ES-I3 (cell line): Measurements from ENCODE around the gene PALM.

Source experiments
- H3K36me3 ChIP-seq: 2 replicates; pipeline ENCODE4 v1.6.1; 2013; ENCODE audit warnings: mild to moderate bottlenecking, low read length, control low read depth, moderate library complexity; ENCODE audit not compliant: insufficient read depth
- H3K4me1 ChIP-seq: 2 replicates; pipeline ENCODE4 v1.6.1; 2013; ENCODE audit warnings: mild to moderate bottlenecking, control low read depth, low read length; ENCODE audit not compliant: insufficient read depth
- H3K9ac ChIP-seq: 2 replicates; pipeline ENCODE4 v1.6.1; 2013; ENCODE audit warnings: low read depth, mild to moderate bottlenecking, low read length, moderate library complexity
- H3K9me3 ChIP-seq: 2 replicates; pipeline ENCODE4 v1.6.1; 2013; ENCODE audit warnings: mild to moderate bottlenecking, low read length, moderate library complexity; ENCODE audit not compliant: control insufficient read depth, insufficient read depth

Gene PALM

DNA sequence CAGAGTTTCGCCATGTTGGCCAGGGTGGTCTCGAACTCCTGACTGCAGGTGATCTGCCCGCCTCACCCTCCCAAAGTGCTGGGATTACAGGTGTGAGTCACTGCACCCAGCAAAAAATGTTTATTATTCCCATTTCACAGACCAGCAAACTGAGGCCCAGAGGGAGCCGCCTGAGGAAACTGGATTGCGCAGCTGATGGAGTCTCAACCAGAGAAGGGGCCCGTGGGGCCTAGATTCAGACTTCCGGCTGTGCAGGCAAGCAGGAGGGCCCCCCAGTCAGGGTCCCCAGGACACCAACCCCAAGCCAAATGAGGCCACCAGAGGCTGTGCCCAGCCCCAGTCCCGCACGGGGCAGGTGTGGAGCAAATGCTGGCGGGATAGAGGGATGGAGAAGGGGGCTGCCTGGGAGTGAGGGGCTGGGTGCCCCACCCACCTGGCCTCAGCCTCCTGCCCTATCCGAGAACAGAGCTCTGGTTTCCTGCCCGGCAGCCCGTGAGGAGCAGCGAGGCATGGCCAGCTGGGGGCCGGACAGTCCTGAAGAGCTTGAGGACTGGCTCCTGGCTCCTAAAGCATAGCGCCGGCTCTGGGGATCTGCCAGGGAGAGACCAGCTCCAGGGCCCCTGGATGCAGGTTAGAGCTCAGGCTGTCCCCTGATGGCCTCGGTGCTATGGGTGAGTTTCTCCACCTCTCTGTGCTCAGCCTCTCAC, 64.1 kb downstream of the PALM start:
- H3K4me1 ChIP-seq: 0 out of 2 replicates have a peak, but pooled peaks cover 2% of the 10 kb centered on the region
- no peak overlapping the region for H3K9ac ChIP-seq
- no peaks in the 10 kb centered on the region for H3K36me3 ChIP-seq
- no peaks in the 10 kb centered on the region for H3K9me3 ChIP-seq

DNA sequence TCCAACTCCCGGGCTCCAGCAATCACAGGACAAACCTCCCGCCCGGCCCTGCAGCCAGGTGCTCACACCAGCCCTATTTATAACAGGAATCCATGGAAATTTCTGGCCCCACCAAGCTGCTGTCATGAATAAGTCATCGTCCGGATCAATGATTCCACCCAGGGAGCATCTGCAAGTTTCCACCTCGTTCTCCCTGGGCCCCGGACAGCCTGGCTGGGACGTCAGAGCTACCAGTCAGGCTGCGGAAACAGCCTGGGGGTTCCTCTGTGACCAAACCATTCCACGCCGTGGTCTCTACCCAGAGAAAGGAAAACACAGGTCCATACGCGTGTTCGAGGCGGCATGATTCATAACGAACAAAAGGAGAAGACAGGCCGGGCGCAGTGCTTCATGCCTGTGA, 67.8 kb downstream of the PALM start:
- Histone ChIP-seq H3K4me1 (0 out of 2 replicates have a peak, but pooled peaks cover 2% of the 10 kb centered on the region), H3K9me3 (no peaks in the 10 kb centered on the region), H3K36me3 (no peaks in the 10 kb centered on the region), H3K9ac (no peak overlapping the region)

DNA sequence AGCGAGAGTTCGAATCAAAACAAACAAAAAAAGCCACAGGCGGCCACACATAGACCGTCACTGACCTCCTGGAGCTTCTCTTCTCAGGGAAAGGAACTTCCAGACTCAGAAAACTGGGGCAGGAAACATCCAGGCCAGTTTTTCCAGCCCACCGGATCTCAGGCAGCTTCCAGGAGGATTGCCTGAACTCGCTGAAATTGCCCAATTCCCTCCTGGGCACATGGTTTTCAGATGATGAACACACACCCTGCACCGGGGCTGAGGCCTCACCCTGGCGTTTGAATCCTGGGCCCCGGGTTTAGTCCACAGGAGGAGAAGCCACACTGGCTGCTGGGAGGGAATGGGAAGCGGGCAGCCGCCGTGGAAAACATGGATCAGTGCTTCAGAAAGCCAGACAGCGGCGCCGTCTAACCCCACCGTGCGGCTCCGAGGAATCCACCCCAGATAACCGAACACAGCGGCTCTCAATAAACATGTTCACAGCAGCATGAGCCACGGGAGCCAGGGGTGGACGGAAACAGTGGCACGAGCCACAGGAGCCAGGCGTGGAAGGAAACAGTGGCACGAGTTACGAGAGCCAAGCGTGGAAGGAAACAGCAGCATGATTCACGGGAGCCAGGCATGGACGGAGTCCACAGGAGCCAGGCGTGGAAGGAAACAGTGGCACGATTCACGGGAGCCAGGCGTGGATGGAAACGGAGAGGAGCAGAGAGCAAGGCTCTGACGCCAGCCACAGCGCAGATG, 70.3 kb downstream of the PALM start:
- Histone ChIP-seq H3K36me3 (no peaks in the 10 kb centered on the region), H3K9ac (no peak overlapping the region), H3K4me1 (no peaks in the 10 kb centered on the region; the same call in 1 of the 2 replicates), H3K9me3 (no peaks in the 10 kb centered on the region)

DNA sequence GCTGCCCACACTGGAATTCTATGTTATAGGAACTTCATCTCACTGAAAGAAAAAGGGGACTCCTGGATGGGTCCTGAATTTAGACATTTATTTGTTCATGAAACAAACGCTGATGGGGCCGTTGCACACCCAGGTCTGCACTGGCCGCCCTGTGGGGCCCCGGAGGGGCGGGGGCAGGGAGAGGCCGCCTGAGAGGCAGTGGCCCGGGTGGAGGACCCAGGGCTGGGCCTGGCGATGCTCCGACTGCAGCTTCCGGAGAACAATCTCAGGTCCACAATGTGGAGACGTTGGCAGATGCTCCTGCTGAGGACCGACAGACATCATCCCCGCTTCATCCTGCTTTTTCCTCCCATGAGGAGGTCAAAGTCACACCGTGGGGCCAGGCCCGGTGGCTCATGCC, 72.2 kb downstream of the PALM start:
- no peaks in the 10 kb centered on the region; the same call in 1 of the 2 replicates for H3K4me1 ChIP-seq
- no peaks in the 10 kb centered on the region for H3K36me3 ChIP-seq
- H3K9ac ChIP-seq: no peak overlapping the region
- no peaks in the 10 kb centered on the region for H3K9me3 ChIP-seq

DNA sequence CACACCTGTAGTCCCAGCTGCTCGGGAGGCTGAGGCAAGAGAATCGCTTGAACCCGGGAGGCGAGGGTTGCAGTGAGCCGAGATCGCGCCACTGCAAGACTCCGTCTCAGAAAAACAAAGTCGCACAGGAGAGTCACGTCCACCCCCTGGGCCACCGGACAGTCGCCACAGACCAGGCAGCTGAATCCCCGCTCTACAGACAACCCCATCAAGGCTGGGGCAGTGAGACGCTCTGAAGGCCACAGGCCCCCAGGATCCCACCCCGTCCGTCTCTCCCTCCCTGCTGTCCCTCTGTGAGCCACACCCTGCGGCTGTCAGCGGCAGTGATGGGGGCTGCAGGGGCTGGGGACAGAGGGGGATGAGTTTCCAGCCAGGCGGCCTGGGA, 73.1 kb downstream of the PALM start:
- no peaks in the 10 kb centered on the region; the same call in 1 of the 2 replicates for H3K4me1 ChIP-seq

DNA sequence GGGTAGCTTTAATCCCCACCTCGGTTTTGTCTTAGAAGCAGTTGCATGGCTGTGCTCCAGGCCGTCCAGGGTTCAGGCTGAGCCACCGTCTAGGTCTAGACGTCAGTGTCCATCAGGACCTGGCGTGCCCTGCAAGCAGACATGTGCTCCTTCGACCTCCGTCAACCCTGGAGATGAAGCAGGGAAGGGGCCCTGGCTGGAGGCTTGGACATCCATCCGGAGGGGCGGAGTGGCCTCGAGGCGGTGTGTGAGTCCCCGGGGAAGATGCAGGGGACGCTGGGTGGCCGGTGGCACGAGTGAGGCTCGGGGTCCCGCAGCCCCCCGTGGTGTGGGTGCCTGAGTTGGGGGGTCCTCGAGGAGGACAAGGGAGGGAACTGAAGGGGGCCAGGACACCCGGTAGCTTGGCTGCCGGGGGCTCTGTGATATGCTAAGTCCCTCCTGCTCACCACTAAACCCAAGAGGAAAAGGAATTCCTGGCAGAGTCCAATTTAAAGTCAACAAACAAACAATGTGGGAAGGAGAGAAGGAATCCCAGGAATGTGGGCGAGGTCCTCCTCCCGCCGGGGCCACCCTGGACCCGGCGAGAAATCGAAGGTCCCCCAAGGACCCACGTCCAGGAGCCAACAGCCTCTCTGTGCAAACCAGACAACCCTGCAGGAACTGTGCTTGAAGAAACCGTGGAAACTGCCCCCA, 73.6 kb downstream of the PALM start:
- Histone ChIP-seq H3K9me3 (no peaks in the 10 kb centered on the region), H3K36me3 (no peaks in the 10 kb centered on the region), H3K9ac (peak overlapping the region; percentile 66), H3K4me1 (no peaks in the 10 kb centered on the region; the same call in 1 of the 2 replicates)

More for the DNA sequence above, 73.1 kb downstream of the PALM start:
- Histone ChIP-seq H3K36me3 (no peaks in the 10 kb centered on the region), H3K9me3 (no peaks in the 10 kb centered on the region), H3K9ac (peak overlapping the region; percentile 66)

DNA sequence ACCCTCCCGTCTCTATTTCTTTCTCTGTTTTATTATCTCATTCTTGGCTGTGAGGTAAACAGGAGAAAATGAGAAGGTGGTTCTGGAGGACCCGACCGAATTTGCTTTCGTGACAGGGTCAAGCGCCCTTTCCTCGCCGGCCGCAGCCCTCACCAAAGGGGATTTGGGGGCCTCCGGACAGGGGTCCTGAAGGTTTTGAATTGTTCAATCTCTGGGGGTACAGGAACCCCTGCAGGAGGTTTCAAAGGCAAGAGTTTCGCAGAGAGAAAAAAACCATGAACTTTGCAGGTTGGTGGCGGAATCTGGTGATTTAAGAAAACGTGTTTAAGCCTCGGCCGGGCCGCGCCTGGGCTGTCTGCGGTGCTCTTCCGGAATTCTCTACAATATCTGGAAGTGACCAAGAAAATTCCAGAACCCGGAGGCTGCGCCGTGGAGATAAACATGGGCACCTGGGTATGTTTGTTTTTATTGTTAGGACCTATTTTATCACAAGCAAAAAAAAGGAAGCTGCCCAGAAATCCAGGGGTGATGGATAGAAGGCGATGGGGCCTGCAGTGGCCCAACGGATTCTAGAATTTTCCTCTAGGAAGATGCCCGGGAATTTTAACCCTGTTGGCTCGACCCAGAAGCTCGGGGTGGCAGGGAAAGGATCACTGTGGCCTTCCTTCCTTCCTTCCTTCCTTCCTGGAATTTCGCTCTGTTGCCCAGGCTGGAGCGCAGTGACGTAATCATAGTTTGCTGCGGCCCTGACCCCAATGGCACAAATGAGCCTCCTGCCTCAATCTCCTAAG, 74.3 kb downstream of the PALM start:
- Histone ChIP-seq H3K36me3 (no peaks in the 10 kb centered on the region), H3K9ac (peak overlapping the region; percentile 66), H3K4me1 (no peaks in the 10 kb centered on the region; the same call in 1 of the 2 replicates), H3K9me3 (no peaks in the 10 kb centered on the region)

DNA sequence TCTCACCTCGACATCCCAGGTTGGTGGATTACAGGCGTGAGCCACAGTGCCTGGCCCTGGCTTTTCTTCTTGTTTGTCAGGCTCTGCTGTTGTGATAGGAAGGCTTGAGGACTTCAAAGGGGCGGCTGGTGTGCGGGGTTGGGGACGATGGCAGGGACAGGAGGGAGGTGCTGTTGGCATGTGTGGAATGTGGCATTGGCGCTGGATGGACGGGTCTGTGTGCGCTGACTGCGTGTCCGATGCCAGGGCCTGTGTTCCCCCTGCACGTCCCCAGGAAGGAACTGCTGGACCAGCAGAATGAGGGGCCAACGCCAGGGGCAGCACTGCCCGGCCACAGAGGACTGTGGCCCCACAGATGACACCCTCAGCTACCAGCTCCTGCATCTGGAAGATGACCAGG, 75.8 kb downstream of the PALM start:
- no peaks in the 10 kb centered on the region for H3K36me3 ChIP-seq
- H3K9me3 ChIP-seq: no peaks in the 10 kb centered on the region
- H3K4me1 ChIP-seq: peaks cover 10% of the 10 kb centered on the region; the same call in 1 of the 2 replicates
- no peak overlapping the region for H3K9ac ChIP-seq

DNA sequence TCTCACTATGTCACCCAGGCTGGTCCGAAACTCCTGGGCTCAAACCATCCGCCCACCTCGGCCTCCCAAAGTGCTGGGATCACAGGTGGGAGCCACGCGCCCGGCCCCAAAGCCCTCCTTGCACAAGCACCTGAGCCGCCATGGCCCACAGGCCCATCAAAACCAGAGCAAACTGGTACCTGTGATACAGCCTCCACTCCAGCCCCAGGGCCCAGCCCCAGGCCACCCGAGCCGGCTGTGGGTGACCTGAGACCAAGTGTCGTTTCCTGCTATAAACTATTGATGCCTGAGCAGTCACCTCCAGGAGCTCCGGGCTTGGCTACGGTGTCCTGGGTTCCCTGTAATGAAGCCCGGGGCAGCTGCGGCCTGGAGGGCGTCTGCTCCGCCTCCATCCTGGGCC, 78.8 kb downstream of the PALM start:
- H3K4me1 ChIP-seq: peaks cover 21% of the 10 kb centered on the region; the same call in 1 of the 2 replicates

DNA sequence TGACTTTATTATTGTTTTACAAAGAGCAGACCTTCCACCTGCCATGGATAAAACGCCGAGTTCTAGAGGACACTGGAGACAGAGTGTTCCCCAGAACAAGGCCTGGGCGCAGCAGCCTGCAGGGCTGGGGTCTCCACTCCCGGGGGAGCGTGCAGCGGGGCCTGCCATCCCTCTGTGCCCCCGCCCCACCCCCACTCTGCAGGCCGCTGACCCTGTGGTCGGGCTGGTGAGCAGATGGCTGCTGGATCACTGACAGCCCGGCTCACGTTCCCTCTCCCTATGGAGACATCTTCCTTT, 79.9 kb downstream of the PALM start:
- no peak overlapping the region for H3K9ac ChIP-seq
- peaks cover 21% of the 10 kb centered on the region; the same call in 1 of the 2 replicates for H3K4me1 ChIP-seq
- H3K36me3 ChIP-seq: no peaks in the 10 kb centered on the region
- H3K9me3 ChIP-seq: no peaks in the 10 kb centered on the region

More for the DNA sequence above, 78.8 kb downstream of the PALM start:
- H3K36me3 ChIP-seq: no peaks in the 10 kb centered on the region
- H3K9ac ChIP-seq: no peak overlapping the region
- no peaks in the 10 kb centered on the region for H3K9me3 ChIP-seq

DNA sequence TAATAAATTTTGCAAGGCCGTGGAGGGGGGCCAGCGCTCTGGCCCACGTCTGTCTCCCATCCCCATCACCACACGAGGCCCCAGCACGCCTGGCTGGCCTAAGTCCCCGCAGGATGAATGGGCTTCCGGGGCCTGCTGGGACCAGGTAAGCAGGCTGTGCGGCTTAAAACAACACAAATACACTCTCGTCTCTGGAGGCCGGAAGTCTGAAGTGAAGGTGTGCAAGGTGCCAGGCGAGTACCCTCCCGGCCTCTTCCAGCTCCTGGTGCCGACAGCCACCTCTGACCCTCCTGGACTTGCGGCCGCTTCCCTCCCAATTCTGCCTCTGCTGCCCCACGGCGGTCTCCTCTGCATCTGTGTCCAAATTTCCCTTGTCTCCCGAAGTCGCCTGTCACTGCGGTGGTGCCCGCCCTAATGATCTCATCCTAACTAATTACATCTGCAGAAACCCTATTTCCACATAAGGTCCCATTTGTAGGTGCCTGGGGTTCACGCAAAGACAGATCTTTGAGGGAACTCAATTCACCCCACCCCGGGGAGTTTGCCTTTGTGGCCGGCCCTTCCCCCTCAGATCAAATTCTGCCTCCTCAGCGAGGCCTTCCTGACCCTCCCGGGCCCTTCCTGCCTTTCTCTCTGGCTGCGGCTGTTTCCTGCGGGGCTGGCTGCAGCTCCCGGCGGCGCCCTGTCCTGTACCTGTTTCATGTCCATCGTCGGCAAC, 80.4 kb downstream of the PALM start:
- Histone ChIP-seq H3K4me1 (peaks cover 21% of the 10 kb centered on the region; the same call in 1 of the 2 replicates), H3K9ac (peak overlapping the region; percentile 19)

DNA sequence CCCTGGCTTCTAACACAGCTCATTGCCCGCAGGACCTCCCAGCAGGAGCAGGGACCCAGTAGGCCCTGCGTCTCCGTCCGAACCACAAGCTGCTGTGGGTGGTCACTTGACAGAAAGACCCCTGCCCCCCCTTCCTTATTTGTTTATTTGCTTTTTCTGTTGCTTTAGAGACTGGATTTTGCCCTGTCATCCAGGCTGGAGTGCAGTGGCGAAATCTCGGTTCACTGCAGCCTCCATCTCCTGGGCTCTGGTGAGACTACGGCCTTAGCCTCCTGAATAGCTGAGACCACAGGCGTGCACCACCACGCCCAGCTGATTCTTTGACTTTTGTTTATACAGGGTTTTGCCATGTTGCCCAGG, 80.9 kb downstream of the PALM start:
- Histone ChIP-seq H3K9ac (peak overlapping the region; percentile 19; the same call in 1 of the 2 replicates), H3K4me1 (peaks cover 21% of the 10 kb centered on the region; the same call in 1 of the 2 replicates), H3K9me3 (no peaks in the 10 kb centered on the region), H3K36me3 (no peaks in the 10 kb centered on the region)

More for the DNA sequence above, 80.4 kb downstream of the PALM start:
- Histone ChIP-seq H3K36me3 (no peaks in the 10 kb centered on the region), H3K9me3 (no peaks in the 10 kb centered on the region)

DNA sequence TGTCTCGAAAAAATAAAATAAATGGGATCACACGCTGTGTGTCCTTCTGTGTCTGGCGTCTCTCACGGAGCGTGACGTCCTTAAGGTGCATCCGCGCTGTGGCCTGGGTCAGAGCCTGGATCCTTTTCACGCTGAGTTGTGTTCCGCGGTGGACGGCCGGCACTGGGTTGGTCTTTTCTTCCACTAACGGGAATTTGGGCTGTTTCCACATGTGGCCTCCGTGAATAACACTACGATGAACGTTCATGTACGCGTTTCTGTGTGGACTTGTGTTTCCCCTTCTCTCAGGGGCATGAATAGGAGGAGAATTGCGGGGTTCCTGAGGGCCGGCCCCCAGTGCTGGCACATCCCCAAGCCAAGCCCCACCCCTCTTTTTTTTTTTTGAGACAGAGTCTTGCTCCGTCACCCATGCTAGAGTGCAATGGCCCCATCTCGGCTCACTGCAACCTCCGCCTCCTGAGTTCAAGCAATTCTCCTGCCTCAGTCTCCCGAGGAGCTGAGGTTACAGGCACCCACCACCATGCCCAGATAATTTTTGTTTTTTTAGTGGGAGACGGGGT, 82.4 kb downstream of the PALM start:
- H3K36me3 ChIP-seq: no peaks in the 10 kb centered on the region
- H3K4me1 ChIP-seq: peaks cover 21% of the 10 kb centered on the region; the same call in 1 of the 2 replicates
- H3K9ac ChIP-seq: no peak overlapping the region
- no peaks in the 10 kb centered on the region for H3K9me3 ChIP-seq
